Measurements from ENCODE around the gene MRPL44.

The MRPL44 gene

GRCh38 chr2:224011837-224012236, 54.6 kb downstream of the MRPL44 start:
- DNase-seq = no peak

GRCh38 chr2:224014336-224014735, 57.1 kb downstream of the MRPL44 start:
- DNase-seq = no peak

GRCh38 chr2:224016963-224017362, 59.7 kb downstream of the MRPL44 start:
- DNase-seq = no peak
